ENCODE data around the gene GSG1L.

Gene GSG1L

DNA sequence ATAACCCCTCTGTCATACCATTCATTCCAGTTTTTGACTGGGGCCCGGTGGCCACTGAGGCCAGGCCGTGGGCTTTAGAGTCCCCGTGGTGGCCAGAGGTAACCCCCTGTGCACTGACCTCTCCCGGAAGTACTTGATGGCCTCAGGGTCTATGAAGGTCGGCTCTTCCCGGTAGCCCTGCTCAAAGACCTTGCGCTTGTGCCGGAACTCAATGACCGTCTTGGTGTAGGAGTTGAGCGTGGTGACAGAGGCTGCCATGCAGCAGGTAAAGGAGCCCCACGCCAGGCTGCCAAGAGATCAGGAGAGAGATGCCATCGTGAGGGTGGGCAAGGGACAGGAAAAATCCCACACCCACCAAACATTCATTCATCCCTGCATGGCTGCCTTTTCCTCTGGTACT is 234.8 kb downstream of the GSG1L start:
- TF ChIP-seq, protein P1, sequence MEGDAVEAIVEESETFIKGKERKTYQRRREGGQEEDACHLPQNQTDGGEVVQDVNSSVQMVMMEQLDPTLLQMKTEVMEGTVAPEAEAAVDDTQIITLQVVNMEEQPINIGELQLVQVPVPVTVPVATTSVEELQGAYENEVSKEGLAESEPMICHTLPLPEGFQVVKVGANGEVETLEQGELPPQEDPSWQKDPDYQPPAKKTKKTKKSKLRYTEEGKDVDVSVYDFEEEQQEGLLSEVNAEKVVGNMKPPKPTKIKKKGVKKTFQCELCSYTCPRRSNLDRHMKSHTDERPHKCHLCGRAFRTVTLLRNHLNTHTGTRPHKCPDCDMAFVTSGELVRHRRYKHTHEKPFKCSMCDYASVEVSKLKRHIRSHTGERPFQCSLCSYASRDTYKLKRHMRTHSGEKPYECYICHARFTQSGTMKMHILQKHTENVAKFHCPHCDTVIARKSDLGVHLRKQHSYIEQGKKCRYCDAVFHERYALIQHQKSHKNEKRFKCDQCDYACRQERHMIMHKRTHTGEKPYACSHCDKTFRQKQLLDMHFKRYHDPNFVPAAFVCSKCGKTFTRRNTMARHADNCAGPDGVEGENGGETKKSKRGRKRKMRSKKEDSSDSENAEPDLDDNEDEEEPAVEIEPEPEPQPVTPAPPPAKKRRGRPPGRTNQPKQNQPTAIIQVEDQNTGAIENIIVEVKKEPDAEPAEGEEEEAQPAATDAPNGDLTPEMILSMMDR (IDR thresholded peaks at IDR 0.05), result no peak
- no peak for DNase-seq (ENCODE audit: low spot score)
- Histone ChIP-seq H3K4me3 (no peak overlapping the region), H3K27ac (no peak overlapping the region)

DNA sequence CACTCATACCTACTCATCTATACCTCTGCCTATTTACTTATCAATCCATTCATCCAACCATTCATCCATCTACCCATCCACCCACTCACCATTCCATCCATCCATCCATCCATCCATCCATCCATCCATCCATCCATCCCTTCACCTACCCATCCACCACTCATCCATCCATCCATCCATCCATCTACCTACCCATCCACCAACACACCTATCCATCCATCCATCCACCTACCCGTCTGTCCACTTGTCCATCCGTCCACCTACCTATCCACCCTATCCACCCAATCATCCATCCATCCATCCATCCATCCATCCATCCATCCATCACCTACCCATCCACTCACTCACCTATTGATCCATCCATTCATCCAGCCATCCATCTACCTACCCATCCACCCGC is 235.7 kb downstream of the GSG1L start:
- TF ChIP-seq, protein P1 (IDR thresholded peaks at IDR 0.05), result no peak
- no peak overlapping the region for H3K27ac ChIP-seq
- no peak overlapping the region for H3K4me3 ChIP-seq
- no peak for DNase-seq (ENCODE audit: low spot score)

DNA sequence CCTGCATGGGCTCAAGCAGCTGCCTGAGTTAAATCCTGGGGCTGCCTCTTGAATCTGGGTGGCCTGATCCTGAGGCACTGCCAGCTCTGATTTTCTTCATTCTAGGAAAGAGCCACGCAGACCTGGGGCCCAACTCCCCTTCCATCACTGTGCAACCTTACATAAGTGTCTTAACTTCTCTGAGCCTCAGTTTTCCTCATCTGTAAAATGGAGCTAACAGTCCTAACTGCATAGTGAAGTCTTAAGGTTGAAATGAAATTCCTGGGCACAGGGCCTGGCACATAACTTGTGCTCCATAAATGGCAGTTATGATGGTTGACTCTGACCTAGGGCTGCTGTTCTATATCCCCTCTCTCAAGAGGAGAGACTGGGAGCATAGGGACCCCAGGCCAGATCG is 236.6 kb downstream of the GSG1L start:
- DNase-seq (ENCODE audit: low spot score), result no peak
- no peak overlapping the region for H3K4me3 ChIP-seq
- TF ChIP-seq, protein P1 (IDR thresholded peaks at IDR 0.05), result no peak
- no peak overlapping the region for H3K27ac ChIP-seq

DNA sequence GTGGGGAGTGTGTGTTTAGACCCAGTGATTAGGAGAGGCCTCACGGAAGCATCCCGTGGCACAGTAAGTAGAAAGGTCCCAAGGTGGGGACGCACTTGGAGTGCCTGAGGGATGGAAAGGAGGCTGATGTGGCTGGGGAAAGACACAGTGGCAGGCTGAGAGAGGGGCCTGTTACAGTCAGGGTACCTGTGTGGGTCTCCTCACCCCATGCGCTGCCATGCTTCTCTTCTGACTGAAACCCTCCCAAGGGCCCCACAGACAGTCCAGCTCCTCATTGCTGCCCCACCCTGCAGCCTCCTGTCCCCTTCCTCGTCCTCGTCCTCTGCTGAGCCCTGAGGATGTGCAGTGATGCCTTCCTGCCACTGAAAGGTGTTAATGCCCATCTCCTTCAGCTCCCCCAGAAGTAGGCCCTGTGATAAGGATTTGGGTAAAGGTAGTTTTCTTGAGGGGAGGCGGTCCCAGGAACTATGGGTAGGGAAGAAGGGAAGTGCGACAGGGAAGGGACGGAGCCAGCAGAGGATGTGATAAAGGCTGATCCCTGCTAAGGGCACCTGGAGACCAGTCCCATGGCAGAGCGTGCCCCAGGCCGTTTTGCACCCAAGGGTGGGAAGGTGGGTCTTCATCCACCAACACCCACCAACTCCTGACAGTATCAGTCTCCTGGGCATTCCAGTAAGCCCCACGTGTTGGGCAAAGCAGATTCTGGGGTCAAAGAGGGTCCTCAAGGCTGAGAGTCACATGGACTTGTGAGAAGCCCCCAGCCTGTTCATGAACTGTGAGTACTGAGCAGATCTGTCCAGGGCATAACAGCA is 237.2 kb downstream of the GSG1L start:
- no peak for DNase-seq (ENCODE audit: low spot score)
- TF ChIP-seq, protein P1 (IDR thresholded peaks at IDR 0.05), result no peak

DNA sequence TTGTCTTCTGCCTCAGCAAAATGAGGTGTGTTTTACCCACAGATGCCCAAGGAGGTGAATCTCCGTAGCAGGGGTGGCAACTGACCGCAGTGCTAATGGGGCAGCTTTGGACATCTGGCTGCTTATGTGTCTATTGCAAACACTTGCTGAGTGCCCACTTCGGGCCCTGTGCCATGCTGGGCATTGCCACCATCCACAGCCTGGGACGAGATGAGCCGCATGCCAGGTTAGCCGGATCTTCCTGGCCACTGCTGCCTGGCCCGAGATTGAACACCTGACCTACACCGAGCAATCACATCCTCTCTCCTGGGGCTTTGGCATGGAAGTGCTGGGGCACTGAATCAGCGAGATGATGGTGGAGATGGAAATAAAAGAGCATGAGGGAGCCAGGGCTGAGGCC is 238.7 kb downstream of the GSG1L start:
- Histone ChIP-seq H3K27ac (no peak overlapping the region), H3K4me3 (no peak overlapping the region)
- no peak for DNase-seq (ENCODE audit: low spot score)
- TF ChIP-seq, protein P1 (IDR thresholded peaks at IDR 0.05), result no peak

More for the DNA sequence above, 237.2 kb downstream of the GSG1L start:
- H3K4me3 ChIP-seq, result no peak overlapping the region
- no peak overlapping the region for H3K27ac ChIP-seq

DNA sequence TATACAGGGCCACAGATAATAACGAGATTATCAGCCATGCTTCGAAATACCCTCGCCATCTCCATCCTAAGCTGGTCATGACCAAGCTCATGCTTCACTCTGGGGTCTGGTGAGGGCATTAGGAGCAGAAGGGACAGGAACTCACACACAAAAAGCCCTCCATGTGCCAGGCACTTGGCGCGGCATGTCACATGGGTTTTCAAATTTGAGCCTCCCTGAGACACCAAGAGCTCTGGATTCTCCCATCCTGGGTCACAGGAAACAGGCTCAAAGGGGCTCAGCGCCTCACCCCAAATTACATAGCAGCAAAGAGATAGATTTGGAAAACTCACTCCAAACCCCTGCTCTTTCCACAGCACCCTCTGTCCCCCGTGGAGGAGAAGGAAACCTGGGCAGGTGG is 239.5 kb downstream of the GSG1L start:
- TF ChIP-seq, protein P1 (IDR thresholded peaks at IDR 0.05), result no peak
- Histone ChIP-seq H3K4me3 (no peak overlapping the region), H3K27ac (no peak overlapping the region)
- no peak for DNase-seq (ENCODE audit: low spot score)

DNA sequence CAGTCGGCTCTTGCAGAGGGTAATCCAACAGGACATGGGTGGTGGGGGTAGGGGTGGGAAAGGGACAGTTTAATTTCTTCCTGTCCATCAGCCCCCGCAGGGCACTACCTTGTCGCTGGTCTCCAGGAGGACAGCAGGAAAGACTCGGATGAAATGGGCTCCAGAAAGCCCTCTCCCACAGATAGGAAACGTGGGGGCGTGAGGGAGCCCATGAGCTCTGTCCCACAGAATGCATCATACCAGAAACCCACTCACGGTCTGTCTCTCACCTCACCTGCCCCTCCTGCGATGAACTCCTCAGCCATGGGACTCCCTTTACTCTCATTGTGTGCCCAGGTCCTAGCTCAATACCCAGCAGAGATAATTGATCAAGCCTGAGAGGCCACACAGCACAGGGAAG is 240.1 kb downstream of the GSG1L start:
- DNase-seq (ENCODE audit: low spot score), result no peak
- TF ChIP-seq, protein P1 (IDR thresholded peaks at IDR 0.05), result no peak
- no peak overlapping the region for H3K4me3 ChIP-seq
- no peak overlapping the region for H3K27ac ChIP-seq

Data from coronary artery (tissue), 2 donors.